PFSK-1 (cell line): ENCODE measurements around the gene ATOH8.

Source experiments
- FOXP2 ChIP-seq: optimal IDR thresholded peaks from 2 replicates; pipeline ENCODE3; 2011; ENCODE audit warnings: borderline replicate concordance, control low read depth, inconsistent platforms; ENCODE audit not compliant: insufficient read depth; ENCODE audit errors: extremely low read length, extremely low read depth
- POLR2AphosphoS5 ChIP-seq: IDR thresholded peaks from 2 replicates; pipeline ENCODE4 v1.6.1; 2012; ENCODE audit warnings: low read depth, mild to moderate bottlenecking, control low read depth, low read length, moderate library complexity
- SIN3A ChIP-seq: IDR thresholded peaks from 2 replicates; pipeline ENCODE4 v1.6.1; 2012; ENCODE audit warnings: mild to moderate bottlenecking, low read length, moderate library complexity, borderline replicate concordance; ENCODE audit not compliant: insufficient read depth
- TAF1 ChIP-seq: IDR thresholded peaks from 2 replicates; pipeline ENCODE4 v1.6.1; 2012; ENCODE audit warnings: low read length, control low read depth, borderline replicate concordance; ENCODE audit not compliant: insufficient read depth
- TF ChIP-seq, protein P1 (sequence below), 2 experiments: IDR thresholded peaks; 2 replicates each; pipeline versions ENCODE4 v1.6.1 to v1.8.0; 2011 to 2012; ENCODE audit warnings: low read depth in 2 of 2, low read length in 2 of 2, control low read depth in 1 of 2, inconsistent platforms in 1 of 2, mild to moderate bottlenecking in 1 of 2, moderate library complexity in 1 of 2; ENCODE audit not compliant: insufficient read depth in 1 of 2

Gene ATOH8

DNA sequence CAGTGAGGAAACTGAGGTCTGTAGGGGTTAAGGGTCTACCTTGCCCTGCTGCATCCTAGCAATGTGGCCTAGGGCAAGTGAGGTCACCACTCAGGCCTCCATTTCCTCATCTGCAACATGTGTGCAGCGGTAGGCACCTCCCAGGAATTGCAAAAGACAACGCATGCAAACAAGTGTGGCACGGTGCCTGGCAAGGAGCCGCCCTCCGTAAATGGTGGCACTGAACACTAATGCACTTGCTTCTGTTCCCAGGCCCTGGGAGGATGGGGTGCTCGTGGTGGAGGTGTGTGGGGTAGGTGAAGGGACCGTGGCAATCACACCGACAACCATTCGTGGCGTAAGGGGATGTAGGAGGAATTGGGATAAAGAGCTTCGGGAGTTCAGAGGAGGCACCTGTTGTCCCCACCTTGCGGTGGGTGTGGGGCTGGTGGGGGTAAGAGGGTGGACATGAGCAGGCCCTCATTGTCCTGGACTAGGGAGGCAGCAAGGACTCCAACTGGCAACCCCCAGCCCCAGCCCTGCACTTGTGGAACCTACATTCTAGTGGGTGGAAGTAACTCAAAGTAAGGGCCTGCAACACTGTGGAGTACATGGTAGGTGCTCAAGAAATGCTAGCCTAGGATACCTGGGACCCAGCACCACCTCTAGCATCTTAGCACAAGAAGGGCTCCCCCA lies 26.0 kb downstream of the ATOH8 start:
- TF ChIP-seq TAF1 = no peak
- TF ChIP-seq FOXP2 = no peak
- no peak for TF ChIP-seq POLR2AphosphoS5
- TF ChIP-seq SIN3A = no peak
- TF ChIP-seq, protein P1, sequence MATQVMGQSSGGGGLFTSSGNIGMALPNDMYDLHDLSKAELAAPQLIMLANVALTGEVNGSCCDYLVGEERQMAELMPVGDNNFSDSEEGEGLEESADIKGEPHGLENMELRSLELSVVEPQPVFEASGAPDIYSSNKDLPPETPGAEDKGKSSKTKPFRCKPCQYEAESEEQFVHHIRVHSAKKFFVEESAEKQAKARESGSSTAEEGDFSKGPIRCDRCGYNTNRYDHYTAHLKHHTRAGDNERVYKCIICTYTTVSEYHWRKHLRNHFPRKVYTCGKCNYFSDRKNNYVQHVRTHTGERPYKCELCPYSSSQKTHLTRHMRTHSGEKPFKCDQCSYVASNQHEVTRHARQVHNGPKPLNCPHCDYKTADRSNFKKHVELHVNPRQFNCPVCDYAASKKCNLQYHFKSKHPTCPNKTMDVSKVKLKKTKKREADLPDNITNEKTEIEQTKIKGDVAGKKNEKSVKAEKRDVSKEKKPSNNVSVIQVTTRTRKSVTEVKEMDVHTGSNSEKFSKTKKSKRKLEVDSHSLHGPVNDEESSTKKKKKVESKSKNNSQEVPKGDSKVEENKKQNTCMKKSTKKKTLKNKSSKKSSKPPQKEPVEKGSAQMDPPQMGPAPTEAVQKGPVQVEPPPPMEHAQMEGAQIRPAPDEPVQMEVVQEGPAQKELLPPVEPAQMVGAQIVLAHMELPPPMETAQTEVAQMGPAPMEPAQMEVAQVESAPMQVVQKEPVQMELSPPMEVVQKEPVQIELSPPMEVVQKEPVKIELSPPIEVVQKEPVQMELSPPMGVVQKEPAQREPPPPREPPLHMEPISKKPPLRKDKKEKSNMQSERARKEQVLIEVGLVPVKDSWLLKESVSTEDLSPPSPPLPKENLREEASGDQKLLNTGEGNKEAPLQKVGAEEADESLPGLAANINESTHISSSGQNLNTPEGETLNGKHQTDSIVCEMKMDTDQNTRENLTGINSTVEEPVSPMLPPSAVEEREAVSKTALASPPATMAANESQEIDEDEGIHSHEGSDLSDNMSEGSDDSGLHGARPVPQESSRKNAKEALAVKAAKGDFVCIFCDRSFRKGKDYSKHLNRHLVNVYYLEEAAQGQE (IDR thresholded peaks at IDR 0.05; ENCODE audit: insufficient read depth in 1 of 2, low read depth in 2 of 2, low read length in 2 of 2) = no peak

DNA sequence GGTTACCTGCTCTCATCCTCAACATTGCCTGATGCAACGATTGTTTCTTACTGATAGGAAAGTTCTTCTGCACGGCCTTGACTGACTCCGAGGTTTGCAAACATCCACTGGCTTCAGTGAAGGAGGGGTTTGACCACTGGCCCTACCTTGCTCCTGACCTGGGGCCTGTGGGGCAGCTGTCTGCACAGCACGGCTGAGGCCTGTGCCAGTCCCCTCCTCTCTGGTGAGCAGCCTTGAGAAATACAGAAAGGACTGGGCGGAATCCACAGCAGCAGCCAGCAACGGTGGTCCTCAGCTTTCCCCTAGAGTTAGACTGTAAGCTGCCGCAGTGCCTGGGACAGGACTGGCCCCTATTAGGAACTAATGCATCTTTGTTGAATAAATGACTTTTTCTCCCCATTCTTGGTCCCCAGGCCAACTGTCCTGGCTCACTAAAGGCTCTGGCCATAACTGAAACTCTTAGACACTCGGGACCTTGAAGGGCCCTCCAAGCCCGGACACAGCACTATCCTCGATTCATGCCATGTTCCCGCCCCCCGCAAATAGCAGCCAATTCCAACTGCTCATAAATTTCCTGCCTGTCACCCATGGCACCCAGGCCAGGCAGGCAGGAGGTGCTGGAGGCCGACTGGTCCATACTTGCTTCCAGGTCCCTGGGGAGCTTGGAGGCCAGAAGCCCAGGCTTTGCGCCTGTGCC lies 26.7 kb downstream of the ATOH8 start:
- TF ChIP-seq SIN3A (no peak), FOXP2 (no peak), TAF1 (no peak)
- TF ChIP-seq, protein P1 (IDR thresholded peaks at IDR 0.05; ENCODE audit: insufficient read depth in 1 of 2, low read depth in 2 of 2, low read length in 2 of 2) = no peak

DNA sequence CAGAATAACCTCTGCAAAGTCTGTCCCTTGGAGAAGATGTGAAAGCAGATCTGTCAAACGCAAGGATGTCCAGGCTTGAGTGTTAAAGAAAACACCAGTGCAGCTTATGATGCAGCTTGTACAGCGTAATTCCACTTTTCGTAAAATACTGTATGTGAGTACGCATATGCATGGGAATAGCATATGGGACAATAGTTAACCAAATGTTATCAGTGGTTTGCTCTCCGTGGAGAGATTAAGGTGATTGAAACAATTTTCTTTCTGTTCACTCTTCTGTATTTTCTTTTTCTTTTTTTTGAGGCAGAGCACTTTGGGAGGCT lies 27.2 kb downstream of the ATOH8 start:
- no peak for TF ChIP-seq POLR2AphosphoS5
- TF ChIP-seq FOXP2 = no peak
- no peak for TF ChIP-seq SIN3A
- TF ChIP-seq, protein P1 (IDR thresholded peaks at IDR 0.05; ENCODE audit: insufficient read depth in 1 of 2, low read depth in 2 of 2, low read length in 2 of 2) = no peak
- TF ChIP-seq TAF1 = no peak

DNA sequence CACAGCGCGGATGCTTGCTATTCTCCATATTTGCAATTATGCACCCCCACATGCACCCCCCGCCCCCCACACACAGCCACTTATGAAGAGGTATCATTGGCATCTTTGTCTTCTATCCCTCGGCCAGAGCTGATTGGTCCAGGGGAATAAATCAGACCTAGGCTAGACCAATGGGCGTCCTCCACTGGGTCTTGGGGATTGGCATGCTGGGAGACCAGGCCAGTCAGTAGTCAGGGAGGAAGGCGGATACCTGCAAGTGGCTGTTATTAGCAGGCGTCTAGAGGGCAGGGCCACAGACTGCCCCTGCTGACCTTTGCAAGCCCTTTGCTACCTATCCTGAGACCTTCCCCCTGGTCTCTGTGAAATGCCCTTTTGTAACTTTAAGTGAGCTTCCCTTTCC lies 30.0 kb downstream of the ATOH8 start:
- TF ChIP-seq TAF1 = no peak
- TF ChIP-seq SIN3A = no peak
- no peak for TF ChIP-seq FOXP2
- no peak for TF ChIP-seq POLR2AphosphoS5
- TF ChIP-seq, protein P1 (IDR thresholded peaks at IDR 0.05; ENCODE audit: insufficient read depth in 1 of 2, low read depth in 2 of 2, low read length in 2 of 2) = no peak
